ENCODE measurements around the gene SLC22A16. TPM values are rescaled to one million over a fixed set of nuclear protein-coding genes. Genes with fewer than 3 reads are reported as not detected.
"Not testable (repeated sequence)": the region's sequence is repeated elsewhere in the genome, so short reads cannot be mapped to it uniquely, and the experiment has no call there.

SLC22A16 gene
- total and polyA plus RNA-seq, 10 donors = 0.07 to 2.8 (median 1.1) TPM; not detected in 2

- DNase-seq = no peak
- intact Hi-C loops (cut with DNase I; ENCODE audit: low total_unique reads) = no loop called here
- Histone ChIP-seq H3K4me3 (no peak overlapping the region), H3K27me3 (replicated peaks in 1 of 7) (peaks cover 0 to 17% (median 0%) of the 10 kb centered on the region in 7 donors), H3K27ac (no peak overlapping the region), H3K9me3 (no peaks in the 10 kb centered on the region), H3K36me3 (no peaks in the 10 kb centered on the region), H3K4me1 (peaks cover 0 to 5% (median 0%) of the 10 kb centered on the region in 6 donors)
- WGBS, 5 donors = 72 to 92% (median 86%) methylated on average over 9 of the region's 9 CpGs
- TF ChIP-seq POLR2A (IDR thresholded peaks at IDR 0.05) (no peak), POLR2AphosphoS5 (IDR thresholded peaks at IDR 0.05) (no peak), CTCF (IDR thresholded peaks at IDR 0.05 in 8 of 11, conservative IDR thresholded peaks at IDR 0.05 in 3 of 11) (no peak)
Measured at GRCh38 chr6:110517601-110518281, 41.3 kb upstream of the SLC22A16 start.

- DNase-seq = no peak
- Histone ChIP-seq H3K36me3 (no peaks in the 10 kb centered on the region), H3K4me1 (peaks cover 0 to 5% (median 0%) of the 10 kb centered on the region in 6 donors), H3K27me3 (replicated peaks in 1 of 7) (peaks cover 0 to 17% (median 0%) of the 10 kb centered on the region in 7 donors), H3K27ac (no peak overlapping the region), H3K4me3 (no peak overlapping the region), H3K9me3 (no peaks in the 10 kb centered on the region)
- intact Hi-C loops (cut with DNase I; ENCODE audit: low total_unique reads) = no loop called here
- TF ChIP-seq POLR2AphosphoS5 (IDR thresholded peaks at IDR 0.05) (no peak), POLR2A (IDR thresholded peaks at IDR 0.05) (no peak), CTCF (IDR thresholded peaks at IDR 0.05 in 8 of 11, conservative IDR thresholded peaks at IDR 0.05 in 3 of 11) (no peak)
- 73 to 88% (median 83%) methylated on average over 2 of the region's 2 CpGs for WGBS, 5 donors
Measured at GRCh38 chr6:110517034-110517433, 40.6 kb upstream of the SLC22A16 start.

- peaks cover 0 to 17% (median 0%) of the 10 kb centered on the region in 7 donors for H3K27me3 ChIP-seq (replicated peaks in 1 of 7)
- TF ChIP-seq CTCF (IDR thresholded peaks at IDR 0.05 in 8 of 11, conservative IDR thresholded peaks at IDR 0.05 in 3 of 11) (no peak), POLR2AphosphoS5 (IDR thresholded peaks at IDR 0.05) (no peak), POLR2A (IDR thresholded peaks at IDR 0.05) (no peak)
- intact Hi-C loops (cut with DNase I; ENCODE audit: low total_unique reads) = no loop called here
- no peak overlapping the region for H3K4me3 ChIP-seq
- H3K9me3 ChIP-seq = no peaks in the 10 kb centered on the region
- WGBS, 5 donors = 53 to 83% (median 73%) methylated on average over 4 of the region's 4 CpGs
- H3K27ac ChIP-seq = no peak overlapping the region
- no peak for DNase-seq
- peaks cover 0 to 5% (median 0%) of the 10 kb centered on the region in 6 donors for H3K4me1 ChIP-seq
- H3K36me3 ChIP-seq = no peaks in the 10 kb centered on the region
Measured at GRCh38 chr6:110514818-110515217, 38.4 kb upstream of the SLC22A16 start.

GRCh38 chr6:110512991-110513390, 36.6 kb upstream of the SLC22A16 start:
- DNase-seq = no peak
- H3K27me3 ChIP-seq (replicated peaks in 1 of 7) = peaks cover 0 to 2% (median 0%) of the 10 kb centered on the region in 7 donors

GRCh38 chr6:110512549-110512948, 36.1 kb upstream of the SLC22A16 start:
- H3K27ac ChIP-seq; intact Hi-C loops (cut with DNase I; ENCODE audit: low total_unique reads); H3K36me3 ChIP-seq; H3K9me3 ChIP-seq; DNase-seq; H3K27me3 ChIP-seq (replicated peaks in 1 of 7); H3K4me3 ChIP-seq; H3K4me1 ChIP-seq: not testable (repeated sequence)

More at GRCh38 chr6:110512991-110513390, 36.6 kb upstream of the SLC22A16 start:
- intact Hi-C loops (cut with DNase I; ENCODE audit: low total_unique reads) = no loop called here
- no peak for TF ChIP-seq POLR2AphosphoS5 (IDR thresholded peaks at IDR 0.05)
- no peak for TF ChIP-seq CTCF (IDR thresholded peaks at IDR 0.05 in 8 of 11, conservative IDR thresholded peaks at IDR 0.05 in 3 of 11)
- Histone ChIP-seq H3K4me3 (no peak overlapping the region), H3K36me3 (no peaks in the 10 kb centered on the region), H3K9me3 (no peaks in the 10 kb centered on the region), H3K27ac (no peak overlapping the region), H3K4me1 (peaks cover 0 to 5% (median 0%) of the 10 kb centered on the region in 6 donors)
